ENCODE measurements around the gene CSMD2.

The CSMD2 gene

GRCh38 chr1:33997127-33998036 is 167.6 kb downstream of the CSMD2 start:
- ATAC-seq = no peak
- no peak for DNase-seq

- DNase-seq (no peak), ATAC-seq (no peak)
Observed at GRCh38 chr1:33996281-33996680, 168.7 kb downstream of the CSMD2 start.

- no peak for ATAC-seq
Observed at GRCh38 chr1:33993301-33993700, 171.7 kb downstream of the CSMD2 start.

GRCh38 chr1:33990281-33990680 is 174.7 kb downstream of the CSMD2 start:
- no peak for DNase-seq
- no peak for ATAC-seq

More at GRCh38 chr1:33993301-33993700, 171.7 kb downstream of the CSMD2 start:
- no peak for DNase-seq

- DNase-seq = no peak
- no peak for ATAC-seq
Observed at GRCh38 chr1:33988161-33988560, 176.9 kb downstream of the CSMD2 start.

- DNase-seq (no peak), ATAC-seq (no peak)
Observed at GRCh38 chr1:33986390-33987095, 178.5 kb downstream of the CSMD2 start.

GRCh38 chr1:33985656-33986055 is 179.4 kb downstream of the CSMD2 start:
- DNase-seq (no peak), ATAC-seq (no peak)

GRCh38 chr1:33984906-33985565 is 180.0 kb downstream of the CSMD2 start:
- no peak for DNase-seq
- no peak for ATAC-seq

GRCh38 chr1:33982419-33982818 is 182.6 kb downstream of the CSMD2 start:
- no peak for ATAC-seq
- no peak for DNase-seq

- ATAC-seq (no peak), DNase-seq (no peak)
Observed at GRCh38 chr1:33979341-33979740, 185.7 kb downstream of the CSMD2 start.

- ATAC-seq (no peak), DNase-seq (no peak)
Observed at GRCh38 chr1:33975961-33976360, 189.1 kb downstream of the CSMD2 start.

- ATAC-seq = no peak
- DNase-seq = no peak
Observed at GRCh38 chr1:33973799-33974545, 191.1 kb downstream of the CSMD2 start.

GRCh38 chr1:33972676-33973395 is 192.2 kb downstream of the CSMD2 start:
- DNase-seq (no peak), ATAC-seq (no peak)

- no peak for DNase-seq
- no peak for ATAC-seq
Observed at GRCh38 chr1:33971913-33972312, 193.1 kb downstream of the CSMD2 start.

- no peak for DNase-seq
- no peak for ATAC-seq
Observed at GRCh38 chr1:33971018-33971710, 193.9 kb downstream of the CSMD2 start.

- no peak for ATAC-seq
Observed at GRCh38 chr1:33970148-33970825, 194.7 kb downstream of the CSMD2 start.

GRCh38 chr1:33966346-33967141 is 198.5 kb downstream of the CSMD2 start:
- DNase-seq (no peak), ATAC-seq (no peak)

More at GRCh38 chr1:33970148-33970825, 194.7 kb downstream of the CSMD2 start:
- DNase-seq = no peak

- DNase-seq (no peak), ATAC-seq (no peak)
Observed at GRCh38 chr1:33965086-33965485, 199.9 kb downstream of the CSMD2 start.

- no peak for ATAC-seq
Observed at GRCh38 chr1:33962061-33962460, 203.0 kb downstream of the CSMD2 start.

More at GRCh38 chr1:33962061-33962460, 203.0 kb downstream of the CSMD2 start:
- no peak for DNase-seq
